SK-N-SH (cell line): ENCODE data around the gene NCLN. TPM values are rescaled to one million over a fixed set of nuclear protein-coding genes. Genes with fewer than 3 reads are reported as not detected.

Experiments
- CTCF ChIA-PET: fragments of 300-600, 350-600 bp; formaldehyde crosslinking; extraction: SDS; loops from one replicate; lab custom pipeline; 2021; lab: Yijun Ruan, JAX
- POLR2A ChIA-PET: fragments of 350-600 bp; sonication (Branson Sonifier 250); formaldehyde crosslinking; extraction: SDS; loops from one replicate; lab custom pipeline; 2020; ENCODE audit warnings: antibody characterized with exemption, inconsistent platforms; lab: Yijun Ruan, JAX
- DNase-seq: peaks from one replicate; pipeline ENCODE4 v3.0.0; 2012
- H2AFZ ChIP-seq: fragments of 200-600 bp; sonication (generic); 2 replicates; pipeline ENCODE4 v1.8.1; 2016; ENCODE audit warnings: antibody characterized with exemption, mild to moderate bottlenecking, low read depth
- H3F3A ChIP-seq: fragments of 200-600 bp; sonication (generic); replicated peaks from 2 replicates; pipeline ENCODE3; 2016; ENCODE audit warnings: antibody characterized with exemption, mild to moderate bottlenecking; ENCODE audit not compliant: insufficient read depth
- H3K27ac ChIP-seq, 2 experiments: fragments of 200-500 bp in 1 of 2; fragments of 200-600 bp in 1 of 2; sonication (Bioruptor generic) in 1 of 2; sonication (generic), shearing (Covaris generic) in 1 of 2; 2 replicates each; pipeline versions ENCODE4 v1.5.1 to v1.6.1; 2014 to 2016; ENCODE audit warnings: low read depth in 2 of 2, inconsistent platforms in 1 of 2, low read length in 1 of 2, mild to moderate bottlenecking in 1 of 2, mixed read lengths in 1 of 2
- H3K27me3 ChIP-seq: fragments of 200-600 bp; sonication (generic), shearing (Covaris generic); 2 replicates; pipeline ENCODE4 v1.6.1; 2016; ENCODE audit warnings: mixed run types; ENCODE audit not compliant: insufficient read depth
- H3K36me3 ChIP-seq, 2 experiments: fragments of 200-500 bp in 1 of 2; fragments of 200-600 bp in 1 of 2; sonication (Bioruptor generic) in 1 of 2; sonication (generic) in 1 of 2; replicated peaks in 1 of 2; 2 replicates each; pipeline versions ENCODE3 to v1.5.1; 2014 to 2016; ENCODE audit warnings: low read length in 1 of 2, mild to moderate bottlenecking in 1 of 2; ENCODE audit not compliant: insufficient read depth in 2 of 2, control insufficient read depth in 1 of 2
- H3K4me1 ChIP-seq, 2 experiments: fragments of 200-500 bp in 1 of 2; fragments of 200-600 bp in 1 of 2; sonication (Bioruptor generic) in 1 of 2; sonication (generic), shearing (Covaris generic) in 1 of 2; 2 replicates each; pipeline versions ENCODE4 v1.5.1 to v1.6.1; 2014 to 2016; ENCODE audit warnings: low read depth in 1 of 2, low read length in 1 of 2, mixed run types in 1 of 2; ENCODE audit not compliant: insufficient read depth in 2 of 2, control insufficient read depth in 1 of 2
- H3K4me2 ChIP-seq: fragments of 200-600 bp; sonication (generic), shearing (Covaris generic); 2 replicates; pipeline ENCODE4 v1.6.1; 2017; ENCODE audit warnings: mixed run types
- H3K4me3 ChIP-seq, 2 experiments: fragments of 200-500 bp in 1 of 2; fragments of 200-600 bp in 1 of 2; sonication (Bioruptor generic) in 1 of 2; sonication (generic), shearing (Covaris generic) in 1 of 2; 2 replicates each; pipeline versions ENCODE4 v1.5.1 to v1.8.1; 2014 to 2016; ENCODE audit warnings: low read depth in 2 of 2, inconsistent platforms in 1 of 2, low read length in 1 of 2, mild to moderate bottlenecking in 1 of 2, mixed read lengths in 1 of 2, moderate library complexity in 1 of 2
- H3K79me2 ChIP-seq: fragments of 200-600 bp; sonication (generic); 2 replicates; pipeline ENCODE4 v1.8.1; 2017; ENCODE audit warnings: mild to moderate bottlenecking; ENCODE audit not compliant: insufficient read depth
- H3K9ac ChIP-seq: fragments of 200-600 bp; sonication (generic); 2 replicates; pipeline ENCODE4 v1.6.1; 2017; ENCODE audit warnings: mixed run types
- H3K9me2 ChIP-seq: fragments of 200-600 bp; sonication (generic); 2 replicates; pipeline ENCODE4 v1.6.1; 2017; ENCODE audit warnings: mixed run types
- H3K9me3 ChIP-seq: fragments of 200-600 bp; sonication (generic); 2 replicates; pipeline ENCODE4 v1.6.1; 2017; ENCODE audit warnings: mixed run types, mild to moderate bottlenecking, moderate library complexity
- H4K20me1 ChIP-seq: fragments of 200-600 bp; sonication (generic); 2 replicates; pipeline ENCODE4 v1.6.1; 2017; ENCODE audit warnings: mild to moderate bottlenecking, mixed run types; ENCODE audit not compliant: insufficient read depth
- CHD2 ChIP-seq: fragments of 150-350 bp; IDR thresholded peaks from 2 replicates; pipeline ENCODE4 v1.6.1; 2018; ENCODE audit warnings: low read length; ENCODE audit not compliant: partially characterized antibody
- FOSL2 ChIP-seq: IDR thresholded peaks from 2 replicates; pipeline ENCODE4 v1.4.0; 2012; ENCODE audit warnings: low read depth, mild to moderate bottlenecking, moderate library complexity, borderline replicate concordance
- MEF2A ChIP-seq: IDR thresholded peaks from 2 replicates; pipeline ENCODE4 v1.4.0; 2012; ENCODE audit warnings: low read depth, borderline replicate concordance
- NRF1 ChIP-seq: IDR thresholded peaks from 2 replicates; pipeline ENCODE4 v1.6.1; 2012; ENCODE audit warnings: low read depth, mild to moderate bottlenecking, low read length
- RAD21 ChIP-seq: IDR thresholded peaks from 2 replicates; pipeline ENCODE4 v1.6.1; 2012; ENCODE audit warnings: mild to moderate bottlenecking, low read length
- RCOR1 ChIP-seq: fragments of 150-350 bp; IDR thresholded peaks from 2 replicates; pipeline ENCODE4 v1.6.1; 2017; ENCODE audit warnings: antibody characterized with exemption, low read length
- RFX5 ChIP-seq: IDR thresholded peaks from 2 replicates; pipeline ENCODE4 v1.6.1; 2012; ENCODE audit warnings: mild to moderate bottlenecking, improper control_type of control experiment, low read length
- SIN3A ChIP-seq: IDR thresholded peaks from 2 replicates; pipeline ENCODE4 v1.6.1; 2012; ENCODE audit warnings: low read depth, mild to moderate bottlenecking, low read length, moderate library complexity, borderline replicate concordance
- SMC3 ChIP-seq: IDR thresholded peaks from 2 replicates; pipeline ENCODE4 v1.6.1; 2012; ENCODE audit warnings: low read depth, low read length, improper control_type of control experiment
- TAF1 ChIP-seq: IDR thresholded peaks from 2 replicates; pipeline ENCODE4 v1.6.1; 2012; ENCODE audit warnings: low read depth, mild to moderate bottlenecking, low read length, moderate library complexity, borderline replicate concordance
- WGBS: methylation state at CpG from one replicate; pipeline ENCODE4 v1.1.6; 2017; ENCODE audit warnings: low lambda C conversion rate; 5-methylcytosine and 5-hydroxymethylcytosine counted together
- polyA plus RNA-seq, 3 experiments: library from polyadenylated mRNA; depleted of rRNA; stranded (reverse); fragments of >200 nt; gene quantifications; 2 replicates each; pipeline ENCODE4 v1.2.3, GENCODE V29; 2012
- TF ChIP-seq, protein P1 (sequence below): IDR thresholded peaks from 2 replicates; pipeline ENCODE4; 2012
- TF ChIP-seq, protein P2 (sequence below): IDR thresholded peaks from 2 replicates; pipeline ENCODE4 v1.4.0; 2012; ENCODE audit warnings: low read depth
- TF ChIP-seq, protein P3 (sequence below): IDR thresholded peaks from 2 replicates; pipeline ENCODE4 v1.6.1; 2012; ENCODE audit warnings: mild to moderate bottlenecking, low read depth, low read length, moderate library complexity
- TF ChIP-seq, protein P4 (sequence below): IDR thresholded peaks from 2 replicates; pipeline ENCODE4 v1.4.0; 2012; ENCODE audit warnings: low read depth, borderline replicate concordance

The NCLN gene
- polyA plus RNA-seq, 1 of the 3 experiments (the other 2 are of a cell fraction): 69.0 TPM

DNA sequence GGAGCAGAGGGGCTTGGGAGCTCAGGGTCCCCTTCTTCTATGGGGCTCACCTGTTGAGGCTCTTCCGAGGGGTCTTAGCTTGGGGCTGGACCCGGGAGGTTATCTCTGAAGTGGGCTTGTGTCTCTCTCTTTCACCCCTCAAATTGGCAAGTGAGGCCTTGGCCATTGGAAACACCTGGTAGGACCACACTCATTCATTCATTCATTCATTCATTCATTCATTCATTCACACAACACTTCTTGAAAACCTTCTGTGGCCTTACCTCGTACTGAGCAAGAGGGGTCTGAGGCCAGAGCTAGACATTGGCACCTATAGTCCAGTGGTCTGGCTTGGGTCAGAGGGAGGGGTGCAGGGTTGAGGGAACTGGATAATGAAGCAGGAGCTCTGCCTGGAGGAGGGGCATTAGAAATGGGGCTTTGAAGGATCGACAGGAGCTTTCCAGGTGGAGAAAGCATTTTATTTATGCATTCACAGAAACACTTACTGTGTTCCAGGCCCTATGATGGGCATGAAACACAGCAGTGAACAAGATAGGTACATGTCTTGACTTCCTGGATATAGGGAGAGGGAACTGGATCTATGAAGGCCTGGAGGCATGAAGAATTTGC is 44.3 kb downstream of the NCLN start:
- Histone ChIP-seq H3K4me2 (no peak overlapping the region), H3K36me3 (no peaks in the 10 kb centered on the region), H3K9me2 (no peaks in the 10 kb centered on the region), H3K27me3 (no peaks in the 10 kb centered on the region), H3K79me2 (no peaks in the 10 kb centered on the region), H4K20me1 (no peaks in the 10 kb centered on the region), H3K27ac (no peak overlapping the region), H3K4me1 (peaks cover 0 to 3% of the 10 kb centered on the region in 2 experiments; a peak in 1 of 4 replicates), H3K4me3 (no peak overlapping the region), H3K9me3 (no peaks in the 10 kb centered on the region), H2AFZ (no peak overlapping the region), H3F3A (no peaks in the 10 kb centered on the region), H3K9ac (no peak overlapping the region)
- no peak for DNase-seq
- WGBS: 50% methylated on average over 2 of the region's 4 CpGs
- TF ChIP-seq NRF1: no peak
- TF ChIP-seq, protein P1, sequence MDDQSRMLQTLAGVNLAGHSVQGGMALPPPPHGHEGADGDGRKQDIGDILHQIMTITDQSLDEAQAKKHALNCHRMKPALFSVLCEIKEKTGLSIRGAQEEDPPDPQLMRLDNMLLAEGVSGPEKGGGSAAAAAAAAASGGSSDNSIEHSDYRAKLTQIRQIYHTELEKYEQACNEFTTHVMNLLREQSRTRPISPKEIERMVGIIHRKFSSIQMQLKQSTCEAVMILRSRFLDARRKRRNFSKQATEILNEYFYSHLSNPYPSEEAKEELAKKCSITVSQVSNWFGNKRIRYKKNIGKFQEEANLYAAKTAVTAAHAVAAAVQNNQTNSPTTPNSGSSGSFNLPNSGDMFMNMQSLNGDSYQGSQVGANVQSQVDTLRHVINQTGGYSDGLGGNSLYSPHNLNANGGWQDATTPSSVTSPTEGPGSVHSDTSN: no peak
- ChIA-PET CTCF (interaction anchor here (0.8 to 2.2 kb wide), 9 partner anchors 19 to 279 kb away, joined by 3 to 8 read pairs (median 5); no protein-coding TSS in a partner anchor), POLR2A (no interaction called here)

DNA sequence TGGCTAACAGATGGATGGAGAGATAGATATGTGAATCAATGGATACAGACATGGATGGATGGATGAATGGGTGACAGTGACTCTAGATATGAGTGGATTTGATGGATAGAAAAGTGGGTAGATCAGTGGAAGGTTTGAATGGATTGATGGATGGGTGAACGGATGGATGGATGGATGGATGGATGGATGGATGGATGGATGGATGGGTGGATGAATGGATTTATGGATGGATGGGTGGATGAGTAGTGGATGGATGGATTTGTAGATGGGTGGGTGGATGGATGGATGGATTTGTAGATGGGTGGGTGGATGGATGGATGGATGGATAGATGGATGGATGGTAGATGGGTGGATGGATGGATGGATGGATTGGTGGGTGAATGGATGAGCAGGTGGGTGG is 45.6 kb downstream of the NCLN start:
- Histone ChIP-seq H4K20me1 (no peaks in the 10 kb centered on the region), H3K36me3 (no peaks in the 10 kb centered on the region), H3K9ac (no peak overlapping the region), H3K9me2 (no peaks in the 10 kb centered on the region), H3K4me3 (no peak overlapping the region), H3F3A (no peaks in the 10 kb centered on the region), H3K9me3 (no peaks in the 10 kb centered on the region), H2AFZ (no peak overlapping the region), H3K79me2 (no peaks in the 10 kb centered on the region), H3K27me3 (no peaks in the 10 kb centered on the region), H3K4me2 (no peak overlapping the region), H3K4me1 (no peaks in the 10 kb centered on the region), H3K27ac (no peak overlapping the region)
- POLR2A ChIA-PET: no interaction called here
- TF ChIP-seq MEF2A (no peak), RCOR1 (no peak), FOSL2 (no peak), CHD2 (no peak), RFX5 (no peak), RAD21 (no peak), SMC3 (no peak), NRF1 (no peak), SIN3A (no peak), TAF1 (no peak)
- TF ChIP-seq, protein P2, sequence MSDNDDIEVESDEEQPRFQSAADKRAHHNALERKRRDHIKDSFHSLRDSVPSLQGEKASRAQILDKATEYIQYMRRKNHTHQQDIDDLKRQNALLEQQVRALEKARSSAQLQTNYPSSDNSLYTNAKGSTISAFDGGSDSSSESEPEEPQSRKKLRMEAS: no peak
- TF ChIP-seq, protein P3, sequence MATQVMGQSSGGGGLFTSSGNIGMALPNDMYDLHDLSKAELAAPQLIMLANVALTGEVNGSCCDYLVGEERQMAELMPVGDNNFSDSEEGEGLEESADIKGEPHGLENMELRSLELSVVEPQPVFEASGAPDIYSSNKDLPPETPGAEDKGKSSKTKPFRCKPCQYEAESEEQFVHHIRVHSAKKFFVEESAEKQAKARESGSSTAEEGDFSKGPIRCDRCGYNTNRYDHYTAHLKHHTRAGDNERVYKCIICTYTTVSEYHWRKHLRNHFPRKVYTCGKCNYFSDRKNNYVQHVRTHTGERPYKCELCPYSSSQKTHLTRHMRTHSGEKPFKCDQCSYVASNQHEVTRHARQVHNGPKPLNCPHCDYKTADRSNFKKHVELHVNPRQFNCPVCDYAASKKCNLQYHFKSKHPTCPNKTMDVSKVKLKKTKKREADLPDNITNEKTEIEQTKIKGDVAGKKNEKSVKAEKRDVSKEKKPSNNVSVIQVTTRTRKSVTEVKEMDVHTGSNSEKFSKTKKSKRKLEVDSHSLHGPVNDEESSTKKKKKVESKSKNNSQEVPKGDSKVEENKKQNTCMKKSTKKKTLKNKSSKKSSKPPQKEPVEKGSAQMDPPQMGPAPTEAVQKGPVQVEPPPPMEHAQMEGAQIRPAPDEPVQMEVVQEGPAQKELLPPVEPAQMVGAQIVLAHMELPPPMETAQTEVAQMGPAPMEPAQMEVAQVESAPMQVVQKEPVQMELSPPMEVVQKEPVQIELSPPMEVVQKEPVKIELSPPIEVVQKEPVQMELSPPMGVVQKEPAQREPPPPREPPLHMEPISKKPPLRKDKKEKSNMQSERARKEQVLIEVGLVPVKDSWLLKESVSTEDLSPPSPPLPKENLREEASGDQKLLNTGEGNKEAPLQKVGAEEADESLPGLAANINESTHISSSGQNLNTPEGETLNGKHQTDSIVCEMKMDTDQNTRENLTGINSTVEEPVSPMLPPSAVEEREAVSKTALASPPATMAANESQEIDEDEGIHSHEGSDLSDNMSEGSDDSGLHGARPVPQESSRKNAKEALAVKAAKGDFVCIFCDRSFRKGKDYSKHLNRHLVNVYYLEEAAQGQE: no peak
- TF ChIP-seq, protein P4, sequence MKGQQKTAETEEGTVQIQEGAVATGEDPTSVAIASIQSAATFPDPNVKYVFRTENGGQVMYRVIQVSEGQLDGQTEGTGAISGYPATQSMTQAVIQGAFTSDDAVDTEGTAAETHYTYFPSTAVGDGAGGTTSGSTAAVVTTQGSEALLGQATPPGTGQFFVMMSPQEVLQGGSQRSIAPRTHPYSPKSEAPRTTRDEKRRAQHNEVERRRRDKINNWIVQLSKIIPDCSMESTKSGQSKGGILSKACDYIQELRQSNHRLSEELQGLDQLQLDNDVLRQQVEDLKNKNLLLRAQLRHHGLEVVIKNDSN: no peak
- DNase-seq: no peak
- 84% methylated on average over 1 of the region's 1 CpG for WGBS
- CTCF ChIA-PET: interaction anchor here (1.4 to 2.2 kb wide), 2 partner anchors 20 to 241 kb away, joined by 6 to 8 read pairs; no protein-coding TSS in a partner anchor
